Cardiac fibroblast (primary cell): ENCODE measurements around the gene CDSN.

Experiments
- DNase-seq, 2 donors: peaks; one replicate each; pipeline versions ENCODE4 v3.0.0 to v3.0.0-alpha.2; 2010; ENCODE audit warnings: low read depth in 2 of 2
- H3K4me3 ChIP-seq, 2 donors: replicated peaks in 1 of 2; 1 replicate in 1 of 2; 2 replicates in 1 of 2; pipeline ENCODE4 v1.5.1; 2011; ENCODE audit warnings: low read depth in 2 of 2, low read length in 2 of 2, mild to moderate bottlenecking in 2 of 2, moderate library complexity in 1 of 2
- TF ChIP-seq, protein P1 (sequence below): IDR thresholded peaks from one replicate; pipeline ENCODE4 v1.5.1; 2011; ENCODE audit warnings: low read depth, mild to moderate bottlenecking, low read length, inconsistent platforms

CDSN gene

GRCh38 chr6:31110825-31111582 lies 9.2 kb downstream of the CDSN start:
- H3K4me3 ChIP-seq, result no peak overlapping the region
- no peak for DNase-seq
- TF ChIP-seq, protein P1, sequence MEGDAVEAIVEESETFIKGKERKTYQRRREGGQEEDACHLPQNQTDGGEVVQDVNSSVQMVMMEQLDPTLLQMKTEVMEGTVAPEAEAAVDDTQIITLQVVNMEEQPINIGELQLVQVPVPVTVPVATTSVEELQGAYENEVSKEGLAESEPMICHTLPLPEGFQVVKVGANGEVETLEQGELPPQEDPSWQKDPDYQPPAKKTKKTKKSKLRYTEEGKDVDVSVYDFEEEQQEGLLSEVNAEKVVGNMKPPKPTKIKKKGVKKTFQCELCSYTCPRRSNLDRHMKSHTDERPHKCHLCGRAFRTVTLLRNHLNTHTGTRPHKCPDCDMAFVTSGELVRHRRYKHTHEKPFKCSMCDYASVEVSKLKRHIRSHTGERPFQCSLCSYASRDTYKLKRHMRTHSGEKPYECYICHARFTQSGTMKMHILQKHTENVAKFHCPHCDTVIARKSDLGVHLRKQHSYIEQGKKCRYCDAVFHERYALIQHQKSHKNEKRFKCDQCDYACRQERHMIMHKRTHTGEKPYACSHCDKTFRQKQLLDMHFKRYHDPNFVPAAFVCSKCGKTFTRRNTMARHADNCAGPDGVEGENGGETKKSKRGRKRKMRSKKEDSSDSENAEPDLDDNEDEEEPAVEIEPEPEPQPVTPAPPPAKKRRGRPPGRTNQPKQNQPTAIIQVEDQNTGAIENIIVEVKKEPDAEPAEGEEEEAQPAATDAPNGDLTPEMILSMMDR, result no peak

DNA sequence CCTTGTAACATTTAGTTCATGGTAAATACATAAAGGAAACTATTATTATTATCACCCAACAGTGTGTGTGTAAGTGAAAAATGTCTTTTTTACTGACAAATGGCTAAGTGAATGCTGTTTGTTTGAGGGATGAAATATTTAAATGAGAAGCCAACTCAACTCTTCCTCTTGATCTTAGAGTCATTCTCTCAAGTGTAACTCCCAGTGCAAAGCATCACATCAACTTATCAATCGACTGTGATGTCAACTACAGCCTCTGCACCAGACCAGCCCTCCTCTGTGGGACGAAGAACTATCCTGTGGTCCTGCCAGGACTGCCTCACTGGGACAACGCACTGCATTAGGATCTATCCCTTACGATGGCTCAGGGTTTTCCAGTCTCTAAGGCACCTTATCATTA lies 13.2 kb downstream of the CDSN start:
- no peak for DNase-seq
- TF ChIP-seq, protein P1, result no peak
- no peak overlapping the region for H3K4me3 ChIP-seq

DNA sequence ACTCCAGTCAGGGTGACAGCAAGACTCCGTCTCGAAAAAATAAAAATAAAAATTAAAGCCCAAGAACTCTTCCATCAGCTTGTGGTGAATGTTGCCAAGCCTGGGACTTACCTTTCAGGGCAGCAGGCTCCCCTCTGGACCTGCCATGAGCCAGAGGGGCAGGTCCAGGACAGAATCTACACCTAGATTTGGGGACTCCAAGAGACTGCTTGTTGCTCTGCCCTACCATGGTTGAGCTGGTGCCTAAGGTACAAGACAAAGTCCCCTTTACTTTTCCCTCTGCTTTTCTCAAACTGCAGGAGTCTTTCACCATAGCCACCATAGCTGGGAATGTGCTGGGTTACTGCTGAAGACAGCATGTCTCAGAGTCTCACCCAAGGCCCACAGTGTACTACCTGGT lies 17.1 kb downstream of the CDSN start:
- no peak for DNase-seq
- TF ChIP-seq, protein P1, result no peak
- H3K4me3 ChIP-seq, result no peak overlapping the region

GRCh38 chr6:31098449-31098938 lies 21.8 kb downstream of the CDSN start:
- TF ChIP-seq, protein P1, result no peak
- no peak overlapping the region for H3K4me3 ChIP-seq
- no peak for DNase-seq

DNA sequence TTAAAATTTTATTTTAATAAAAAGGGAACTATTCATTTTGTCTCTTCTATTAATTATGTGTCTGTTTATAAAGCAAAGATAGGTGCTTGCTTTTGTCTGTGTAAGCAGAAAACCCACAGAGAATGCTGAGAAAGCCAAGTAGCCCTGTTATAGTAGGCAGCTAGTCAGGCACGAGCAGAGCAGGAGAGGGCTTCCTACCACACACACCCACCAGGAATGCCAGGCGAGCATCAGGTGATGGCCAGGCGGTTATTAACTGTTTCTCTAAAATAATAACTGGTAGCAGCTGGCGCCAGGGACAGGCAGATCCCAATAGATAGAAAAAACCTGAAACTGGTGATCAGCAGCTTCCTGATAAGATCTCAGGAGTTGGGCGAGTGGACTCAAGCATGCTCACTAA lies 23.6 kb downstream of the CDSN start:
- no peak for DNase-seq
- TF ChIP-seq, protein P1, result no peak
- H3K4me3 ChIP-seq, result no peak overlapping the region

DNA sequence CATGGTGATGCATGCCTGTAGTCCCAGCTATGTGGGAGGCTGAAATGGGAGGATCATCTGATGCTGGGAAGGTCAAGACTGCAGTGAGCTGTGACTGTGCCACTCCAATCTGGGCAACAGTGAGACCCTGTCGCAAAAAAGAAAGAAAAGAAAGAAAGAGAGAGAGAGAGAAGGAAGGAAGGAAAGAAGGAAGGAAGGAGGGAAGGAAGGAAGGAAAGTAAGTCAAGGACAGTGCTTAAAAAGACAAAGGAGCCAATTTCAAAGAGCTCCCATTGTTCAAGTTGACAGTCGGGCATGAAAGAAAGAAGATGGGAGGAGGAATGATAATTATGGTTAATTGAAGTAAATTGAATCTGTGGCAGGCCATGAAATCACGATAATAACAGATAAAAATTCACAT lies 24.0 kb downstream of the CDSN start:
- TF ChIP-seq, protein P1, result no peak
- H3K4me3 ChIP-seq, result no peak overlapping the region
- DNase-seq, result no peak
